B cell (primary cell): ENCODE measurements around the gene KRTAP9-2. TPM values are rescaled to one million over a fixed set of nuclear protein-coding genes. Genes with fewer than 3 reads are reported as not detected.
"Not testable (repeated sequence)": the region's sequence is repeated elsewhere in the genome, so short reads cannot be mapped to it uniquely, and the experiment has no call there.

Experiments used
- ATAC-seq: fragments of 200-7000 bp; cut with Tn5 transposase; one replicate; pipeline ENCODE4 v1.10.0; 2021; ENCODE audit warnings: low read depth, mild to moderate bottlenecking, moderate number of reproducible peaks, moderate library complexity
- CTCF ChIA-PET: fragments of 350-600 bp; sonication (Branson Sonifier 250); formaldehyde crosslinking; loops from one replicate; lab custom pipeline; 2021; ENCODE audit warnings: antibody characterized with exemption, inconsistent platforms; lab: Charles Lee
- POLR2A ChIA-PET: fragments of 350-600 bp; sonication (Branson Sonifier 250); formaldehyde crosslinking; loops from one replicate; lab custom pipeline; 2021; ENCODE audit warnings: antibody characterized with exemption; lab: Charles Lee
- DNase-seq: peaks from one replicate; pipeline ENCODE4 v3.0.0; 2013
- H2AFZ ChIP-seq: 2 replicates; pipeline ENCODE4 v1.6.1; 2012; ENCODE audit warnings: mild to moderate bottlenecking, low read depth, low read length; ENCODE audit not compliant: insufficient read depth, poor library complexity, severe bottlenecking
- H3K27ac ChIP-seq, 2 donors: 1 replicate in 1 of 2; 2 replicates in 1 of 2; pipeline ENCODE4 v1.5.1; 2012 to 2013; ENCODE audit warnings: low read length in 2 of 2, mild to moderate bottlenecking in 2 of 2, moderate library complexity in 1 of 2
- H3K27me3 ChIP-seq, 4 experiments: fragments of 200-600 bp in 1 of 4; sonication (generic) in 1 of 4; replicated peaks in 1 of 4; 1 replicate in 2 of 4; 2 replicates in 2 of 4; pipeline versions ENCODE4 v1.6.1 to v1.7.0; 2013 to 2016; ENCODE audit warnings: low read length in 3 of 4, mild to moderate bottlenecking in 2 of 4, mixed read lengths in 1 of 4, moderate library complexity in 1 of 4; ENCODE audit not compliant: insufficient read depth in 4 of 4, control insufficient read depth in 3 of 4; ENCODE audit errors: control extremely low read depth in 1 of 4
- H3K36me3 ChIP-seq, 2 experiments: replicated peaks in 1 of 2; 1 replicate in 1 of 2; 2 replicates in 1 of 2; pipeline versions ENCODE4 v1.6.1 to v1.7.1; 2013; ENCODE audit warnings: low read length in 1 of 2; ENCODE audit not compliant: insufficient read depth in 2 of 2, control insufficient read depth in 1 of 2; ENCODE audit errors: control extremely low read depth in 1 of 2, extremely low read depth in 1 of 2
- H3K4me1 ChIP-seq, 2 donors: fragments of 200-600 bp in 1 of 2; sonication (generic) in 1 of 2; 1 replicate in 1 of 2; 2 replicates in 1 of 2; pipeline versions ENCODE4 v1.5.1 to v1.6.1; 2013 to 2017; ENCODE audit warnings: low read length in 2 of 2; ENCODE audit not compliant: control insufficient read depth in 2 of 2, insufficient read depth in 2 of 2
- H3K4me2 ChIP-seq: replicated peaks from 2 replicates; pipeline ENCODE3; 2012; ENCODE audit warnings: mild to moderate bottlenecking, low read depth, low read length; ENCODE audit not compliant: poor library complexity, severe bottlenecking
- H3K4me3 ChIP-seq, 5 experiments: fragments of 200-600 bp in 1 of 5; sonication (generic) in 1 of 5; 1 replicate in 3 of 5; 2 replicates in 2 of 5; pipeline versions ENCODE4 v1.5.1 to v1.7.0; 2011 to 2016; ENCODE audit warnings: low read length in 4 of 5, mild to moderate bottlenecking in 4 of 5, low read depth in 2 of 5, control low read depth in 1 of 5, moderate library complexity in 1 of 5; ENCODE audit not compliant: insufficient read depth in 1 of 5; ENCODE audit errors: control extremely low read depth in 1 of 5, extremely low read depth in 1 of 5
- H3K79me2 ChIP-seq: fragments of 200-600 bp; sonication (generic); one replicate; pipeline ENCODE4 v1.6.0; 2016; ENCODE audit warnings: low read length; ENCODE audit not compliant: control insufficient read depth, insufficient read depth
- H3K9ac ChIP-seq: fragments of 200-600 bp; sonication (generic); 2 replicates; pipeline ENCODE4 v1.6.1; 2017; ENCODE audit warnings: mild to moderate bottlenecking, low read length, moderate library complexity
- H3K9me3 ChIP-seq, 3 donors: one replicate each; pipeline versions ENCODE4 v1.6.1 to v1.7.1; 2013; ENCODE audit warnings: low read length in 2 of 3; ENCODE audit not compliant: control insufficient read depth in 2 of 3, insufficient read depth in 1 of 3; ENCODE audit errors: control extremely low read depth in 1 of 3
- H4K20me1 ChIP-seq: 2 replicates; pipeline ENCODE4 v1.6.0; 2012; ENCODE audit warnings: mild to moderate bottlenecking, low read length; ENCODE audit not compliant: insufficient read depth, control insufficient read depth, poor library complexity, severe bottlenecking
- H3K27ac Mint-ChIP-seq: one replicate; pipeline ENCODE4 v1.8.0; 2021; ENCODE audit warnings: mixed read lengths
- H3K27me3 Mint-ChIP-seq: one replicate; pipeline ENCODE4 v1.8.0; 2021; ENCODE audit warnings: mixed read lengths
- H3K4me1 Mint-ChIP-seq: one replicate; pipeline ENCODE4 v1.8.0; 2021; ENCODE audit warnings: mixed read lengths
- H3K4me3 Mint-ChIP-seq: one replicate; pipeline ENCODE4 v1.8.0; 2021; ENCODE audit warnings: mixed read lengths
- H3K9me3 Mint-ChIP-seq: one replicate; pipeline ENCODE4 v1.8.0; 2022; ENCODE audit warnings: mixed read lengths; ENCODE audit not compliant: insufficient read depth
- CTCF ChIP-seq: fragments of 200-600 bp; IDR thresholded peaks from one replicate; pipeline ENCODE4 v1.8.0; 2022; ENCODE audit warnings: antibody characterized with exemption, mild to moderate bottlenecking
- EZH2 ChIP-seq: IDR thresholded peaks from 2 replicates; pipeline ENCODE4 v1.6.1; 2012; ENCODE audit warnings: borderline replicate concordance, low read depth, mild to moderate bottlenecking, moderate library complexity, low read length; ENCODE audit not compliant: insufficient read depth, poor library complexity, severe bottlenecking
- WGBS: methylation state at CpG from one replicate; pipeline ENCODE4 v1.1.5; 2013; ENCODE audit warnings: missing lambda C conversion rate; ENCODE audit not compliant: insufficient coverage; 5-methylcytosine and 5-hydroxymethylcytosine counted together
- intact Hi-C: fragments of 100-400 bp; cut with micrococcal nuclease; formaldehyde crosslinking; loops from one replicate; pipeline ENCODE4 v1.10.0; 2022
- polyA plus RNA-seq: library from polyadenylated mRNA; depleted of rRNA; stranded (reverse); fragments of >200 nt; gene quantifications from 2 replicates; pipeline ENCODE4 v1.2.3, GENCODE V29; 2012
- total RNA-seq, 2 donors: library from RNA; stranded (reverse); fragments of 120-200 nt in 1 of 2; gene quantifications; 1 replicate in 1 of 2; 2 replicates in 1 of 2; pipeline versions ENCODE4 v1.2.3 to v1.2.4, GENCODE V29; 2013 to 2022

The KRTAP9-2 gene
- total and polyA plus RNA-seq, 2 donors (not counting 1 experiment from before 2014, with no cell fraction given) = not detected

GRCh38 chr17:41185001-41185400 lies 41.4 kb upstream of the KRTAP9-2 start:
- Histone ChIP-seq H3K9me3 (peaks cover 0 to under 1% (median 0%) of the 10 kb centered on the region in 3 donors), H3K36me3 (no peaks in the 10 kb centered on the region), H3K4me2 (no peak overlapping the region), H3K27ac (no peak overlapping the region), H3K4me3 (no peak overlapping the region), H4K20me1 (no peaks in the 10 kb centered on the region), H3K27me3 (no peaks in the 10 kb centered on the region), H2AFZ (no peak overlapping the region), H3K79me2 (no peaks in the 10 kb centered on the region), H3K9ac (no peak overlapping the region), H3K4me1 (no peaks in the 10 kb centered on the region)
- Mint-ChIP-seq H3K27me3 (peaks cover 28% of the 10 kb centered on the region), H3K27ac (no peak overlapping the region), H3K4me1 (no peaks in the 10 kb centered on the region), H3K4me3 (no peak overlapping the region), H3K9me3 (no peaks in the 10 kb centered on the region)
- TF ChIP-seq CTCF (no peak), EZH2 (no peak)
- ChIA-PET CTCF (no interaction called here), POLR2A (no interaction called here)
- intact Hi-C loops = no loop called here
- DNase-seq (no peak), ATAC-seq (no peak)
- no CpG with 5 or more reads among the region's 1 CpG for WGBS

GRCh38 chr17:41186872-41187271 lies 39.6 kb upstream of the KRTAP9-2 start:
- H3K4me3 ChIP-seq = no peak overlapping the region
- H3K27ac ChIP-seq = no peak overlapping the region
- no peak overlapping the region for H2AFZ ChIP-seq
- Mint-ChIP-seq H3K9me3 (no peaks in the 10 kb centered on the region), H3K27ac (no peak overlapping the region), H3K4me1 (no peaks in the 10 kb centered on the region), H3K27me3 (peaks cover 43% of the 10 kb centered on the region), H3K4me3 (no peak overlapping the region)
- H4K20me1 ChIP-seq = no peaks in the 10 kb centered on the region
- no peak for TF ChIP-seq EZH2
- no peak for TF ChIP-seq CTCF
- intact Hi-C loops = no loop called here
- no peaks in the 10 kb centered on the region for H3K36me3 ChIP-seq
- WGBS = 96% methylated on average over 2 of the region's 2 CpGs
- peaks cover 0 to 4% (median 0%) of the 10 kb centered on the region in 3 donors for H3K9me3 ChIP-seq
- ATAC-seq = no peak
- POLR2A ChIA-PET = no interaction called here
- no peaks in the 10 kb centered on the region for H3K27me3 ChIP-seq
- H3K79me2 ChIP-seq = no peaks in the 10 kb centered on the region
- no peaks in the 10 kb centered on the region for H3K4me1 ChIP-seq
- CTCF ChIA-PET = no interaction called here
- no peak overlapping the region for H3K4me2 ChIP-seq
- H3K9ac ChIP-seq = no peak overlapping the region
- DNase-seq = no peak

- H4K20me1 ChIP-seq, H3K9ac ChIP-seq, H3K9me3 Mint-ChIP-seq, POLR2A ChIA-PET, H3K27me3 ChIP-seq, DNase-seq, H3K27ac ChIP-seq, H3K4me3 ChIP-seq, H3K4me1 ChIP-seq, H3K27ac Mint-ChIP-seq, H3K79me2 ChIP-seq, H2AFZ ChIP-seq, H3K9me3 ChIP-seq, H3K4me1 Mint-ChIP-seq, H3K4me2 ChIP-seq, H3K36me3 ChIP-seq, H3K4me3 Mint-ChIP-seq, ATAC-seq: not testable (repeated sequence)
- 82% methylated on average over 1 of the region's 1 CpG for WGBS
- peaks cover 41% of the 10 kb centered on the region for H3K27me3 Mint-ChIP-seq
- intact Hi-C loops = loop anchor here (10.0 kb wide), 1 partner anchor 225 kb away; the partner anchor contains the start of gene KRT39
- CTCF ChIA-PET = interaction anchor here (1.2 kb wide), 1 partner anchor 11 kb away, joined by 3 read pairs; no protein-coding TSS in a partner anchor
Observed at GRCh38 chr17:41189837-41190318, 36.6 kb upstream of the KRTAP9-2 start, which contains the start of gene KRTAP9-1. Gene KRTAP9-1 (plus strand): TSS chr17:41189887. CDS start chr17:41189887, 0 bp downstream.
